Activated CD4-positive, alpha-beta memory T cell treated with anti-CD3 and anti-CD28 coated beads for 36 hours (primary cell): ENCODE data around the gene CUX1. TPM values are rescaled to one million over a fixed set of nuclear protein-coding genes. Genes with fewer than 3 reads are reported as not detected.
A peak's percentile ranks its signal among the peaks of the same experiment; 100 is the strongest.

ENCODE experiments used
- CTCF ChIA-PET: fragments of 350-600 bp; sonication (Branson Sonifier 250); formaldehyde crosslinking; loops from one replicate; lab custom pipeline; 2021; ENCODE audit warnings: antibody characterized with exemption, inconsistent platforms; lab: Charles Lee
- POLR2A ChIA-PET: fragments of 350-600 bp; sonication (Branson Sonifier 250); formaldehyde crosslinking; loops from one replicate; lab custom pipeline; 2021; ENCODE audit warnings: antibody characterized with exemption; lab: Charles Lee
- DNase-seq: peaks from one replicate; pipeline ENCODE4 v3.0.0-alpha.2; 2020
- H3K27ac Mint-ChIP-seq: one replicate; pipeline ENCODE4 v1.8.0; 2021; ENCODE audit warnings: mixed read lengths
- H3K27me3 Mint-ChIP-seq: one replicate; pipeline ENCODE4 v1.8.0; 2021; ENCODE audit warnings: mixed read lengths
- H3K36me3 Mint-ChIP-seq: one replicate; pipeline ENCODE4 v1.8.0; 2021; ENCODE audit warnings: mixed read lengths
- H3K4me1 Mint-ChIP-seq: one replicate; pipeline ENCODE4 v1.8.0; 2021; ENCODE audit warnings: low read depth, mixed read lengths
- H3K4me3 Mint-ChIP-seq: one replicate; pipeline ENCODE4 v1.8.0; 2021; ENCODE audit warnings: mild to moderate bottlenecking, mixed read lengths
- H3K9me3 Mint-ChIP-seq: one replicate; pipeline ENCODE4 v1.8.0; 2021; ENCODE audit warnings: mixed read lengths
- intact Hi-C: fragments of 100-400 bp; cut with micrococcal nuclease; formaldehyde crosslinking; loops from one replicate; pipeline ENCODE4 v1.15.1; 2023
- total RNA-seq, 2 experiments: library from RNA; stranded (reverse); gene quantifications; one replicate each; pipeline ENCODE4 v1.2.3, GENCODE V29; 2021

CUX1 gene
- total RNA-seq, 2 experiments from 2014 or later = 25.1 TPM

GRCh38 chr7:102234131-102234530 is 416.7 kb downstream of the CUX1 start:
- Mint-ChIP-seq H3K4me1 (no peaks in the 10 kb centered on the region), H3K36me3 (peaks cover 6% of the 10 kb centered on the region), H3K9me3 (no peaks in the 10 kb centered on the region), H3K4me3 (no peak overlapping the region), H3K27me3 (no peaks in the 10 kb centered on the region), H3K27ac (no peak overlapping the region)
- intact Hi-C loops = no loop called here
- no peak for DNase-seq
- ChIA-PET CTCF (interaction anchor here (1.1 kb wide), 1 partner anchor 631 kb away, joined by 4 read pairs; no protein-coding TSS in a partner anchor), POLR2A (interaction anchor here (0.7 kb wide), 1 partner anchor 548 kb away, joined by 3 read pairs; no protein-coding TSS in a partner anchor)

GRCh38 chr7:102234801-102235550 is 417.6 kb downstream of the CUX1 start:
- CTCF ChIA-PET = interaction anchor here (1.1 kb wide), 1 partner anchor 631 kb away, joined by 4 read pairs; no protein-coding TSS in a partner anchor
- no peak for DNase-seq
- Mint-ChIP-seq H3K4me1 (no peaks in the 10 kb centered on the region), H3K27me3 (no peaks in the 10 kb centered on the region), H3K27ac (no peak overlapping the region), H3K9me3 (no peaks in the 10 kb centered on the region), H3K36me3 (peaks cover 6% of the 10 kb centered on the region), H3K4me3 (no peak overlapping the region)
- intact Hi-C loops = loop anchor here (5.0 kb wide), 1 partner anchor 548 kb away; no protein-coding TSS in a partner anchor
- POLR2A ChIA-PET = interaction anchor here (0.7 kb wide), 1 partner anchor 549 kb away, joined by 3 read pairs; no protein-coding TSS in a partner anchor

- ChIA-PET POLR2A (no interaction called here), CTCF (interaction anchor here (0.6 to 2.9 kb wide), 5 partner anchors 16 to 831 kb away, joined by 3 to 23 read pairs (median 3); no protein-coding TSS in a partner anchor)
- H3K27me3 Mint-ChIP-seq = no peaks in the 10 kb centered on the region
- intact Hi-C loops = loop anchor here (1.0 to 5.0 kb wide), 5 partner anchors 421 to 694 kb away; no protein-coding TSS in a partner anchor
- no peaks in the 10 kb centered on the region for H3K9me3 Mint-ChIP-seq
- H3K4me1 Mint-ChIP-seq = no peaks in the 10 kb centered on the region
- no peak for DNase-seq
- no peak overlapping the region for H3K27ac Mint-ChIP-seq
- H3K36me3 Mint-ChIP-seq = peaks cover 6% of the 10 kb centered on the region
- no peak overlapping the region for H3K4me3 Mint-ChIP-seq
Observed at GRCh38 chr7:102236102-102236501, 418.7 kb downstream of the CUX1 start.

- intact Hi-C loops = loop anchor here (1.0 to 5.0 kb wide), 5 partner anchors 422 to 694 kb away; no protein-coding TSS in a partner anchor
- ChIA-PET POLR2A (no interaction called here), CTCF (interaction anchor here (0.6 to 2.9 kb wide), 7 partner anchors 16 to 1176 kb away, joined by 3 to 23 read pairs (median 4); no protein-coding TSS in a partner anchor)
- peaks cover 6% of the 10 kb centered on the region for H3K36me3 Mint-ChIP-seq
- no peak overlapping the region for H3K4me3 Mint-ChIP-seq
- no peaks in the 10 kb centered on the region for H3K27me3 Mint-ChIP-seq
- no peak overlapping the region for H3K27ac Mint-ChIP-seq
- DNase-seq = peak; percentile 60
- no peaks in the 10 kb centered on the region for H3K9me3 Mint-ChIP-seq
- no peaks in the 10 kb centered on the region for H3K4me1 Mint-ChIP-seq
Observed at GRCh38 chr7:102236592-102237287, 419.3 kb downstream of the CUX1 start.

GRCh38 chr7:102239206-102239820 is 421.9 kb downstream of the CUX1 start:
- no peaks in the 10 kb centered on the region for H3K27me3 Mint-ChIP-seq
- H3K4me3 Mint-ChIP-seq = no peak overlapping the region
- POLR2A ChIA-PET = no interaction called here
- no peak overlapping the region for H3K27ac Mint-ChIP-seq
- no peaks in the 10 kb centered on the region for H3K4me1 Mint-ChIP-seq
- intact Hi-C loops = loop anchor here (5.0 kb wide), 1 partner anchor 552 kb away; no protein-coding TSS in a partner anchor
- CTCF ChIA-PET = interaction anchor here (0.6 kb wide), 1 partner anchor 677 kb away, joined by 3 read pairs; no protein-coding TSS in a partner anchor
- H3K9me3 Mint-ChIP-seq = no peaks in the 10 kb centered on the region
- DNase-seq = no peak
- H3K36me3 Mint-ChIP-seq = peaks cover 4% of the 10 kb centered on the region

- Mint-ChIP-seq H3K4me1 (no peaks in the 10 kb centered on the region), H3K4me3 (no peak overlapping the region), H3K27me3 (no peaks in the 10 kb centered on the region), H3K36me3 (peaks cover 6% of the 10 kb centered on the region), H3K27ac (no peak overlapping the region), H3K9me3 (no peaks in the 10 kb centered on the region)
- no peak for DNase-seq
- ChIA-PET POLR2A (no interaction called here), CTCF (no interaction called here)
- intact Hi-C loops = no loop called here
Observed at GRCh38 chr7:102241431-102241830, 424.0 kb downstream of the CUX1 start.

- POLR2A ChIA-PET = no interaction called here
- Mint-ChIP-seq H3K27me3 (no peaks in the 10 kb centered on the region), H3K4me1 (no peaks in the 10 kb centered on the region), H3K27ac (no peak overlapping the region), H3K4me3 (no peak overlapping the region), H3K36me3 (peaks cover 4% of the 10 kb centered on the region), H3K9me3 (no peaks in the 10 kb centered on the region)
- no peak for DNase-seq
- CTCF ChIA-PET = no interaction called here
- intact Hi-C loops = no loop called here
Observed at GRCh38 chr7:102244601-102245000, 427.2 kb downstream of the CUX1 start.

- DNase-seq = no peak
- no peaks in the 10 kb centered on the region for H3K27me3 Mint-ChIP-seq
- H3K9me3 Mint-ChIP-seq = no peaks in the 10 kb centered on the region
- no peak overlapping the region for H3K27ac Mint-ChIP-seq
- peaks cover 8% of the 10 kb centered on the region for H3K36me3 Mint-ChIP-seq
- ChIA-PET CTCF (no interaction called here), POLR2A (no interaction called here)
- no peaks in the 10 kb centered on the region for H3K4me1 Mint-ChIP-seq
- H3K4me3 Mint-ChIP-seq = no peak overlapping the region
- intact Hi-C loops = no loop called here
Observed at GRCh38 chr7:102248081-102248455, 430.6 kb downstream of the CUX1 start.

- no peak for DNase-seq
- Mint-ChIP-seq H3K27ac (no peak overlapping the region), H3K36me3 (peaks cover 8% of the 10 kb centered on the region), H3K4me3 (no peak overlapping the region), H3K9me3 (no peaks in the 10 kb centered on the region), H3K4me1 (no peaks in the 10 kb centered on the region), H3K27me3 (no peaks in the 10 kb centered on the region)
- CTCF ChIA-PET = no interaction called here
- POLR2A ChIA-PET = no interaction called here
- intact Hi-C loops = no loop called here
Observed at GRCh38 chr7:102248456-102249395, 431.3 kb downstream of the CUX1 start.

GRCh38 chr7:102251531-102252365 is 434.3 kb downstream of the CUX1 start:
- POLR2A ChIA-PET = no interaction called here
- intact Hi-C loops = no loop called here
- H3K27ac Mint-ChIP-seq = no peak overlapping the region

More at GRCh38 chr7:102251531-102252365, 434.3 kb downstream of the CUX1 start:
- no peak for DNase-seq
- Mint-ChIP-seq H3K36me3 (peaks cover 6% of the 10 kb centered on the region), H3K4me1 (no peaks in the 10 kb centered on the region), H3K9me3 (no peaks in the 10 kb centered on the region), H3K4me3 (no peak overlapping the region), H3K27me3 (no peaks in the 10 kb centered on the region)
- CTCF ChIA-PET = interaction anchor here (0.9 kb wide), 1 partner anchor 15 kb away, joined by 3 read pairs; no protein-coding TSS in a partner anchor
